ENCODE measurements around the gene RBM33. TPM values are rescaled to one million over a fixed set of nuclear protein-coding genes. Genes with fewer than 3 reads are reported as not detected.

RBM33 gene
- total RNA-seq, 1 experiment from 2014 or later = 80.5 TPM

- H3K27ac Mint-ChIP-seq (ENCODE audit: low read depth, unreplicated experiment) = no peak overlapping the region
- H3K9me3 Mint-ChIP-seq (ENCODE audit: unreplicated experiment) = no peaks in the 10 kb centered on the region
- TSS peak; percentile 7 for BruUV-seq (replicated peaks)
- DNase-seq (ENCODE audit: unreplicated experiment) = peak; percentile 57
- peaks cover 75% of the 10 kb centered on the region for H3K36me3 Mint-ChIP-seq (ENCODE audit: insufficient read depth, unreplicated experiment)
- no peak overlapping the region for H3K4me3 Mint-ChIP-seq (ENCODE audit: unreplicated experiment)
- H3K27me3 Mint-ChIP-seq (ENCODE audit: insufficient read depth, unreplicated experiment) = no peaks in the 10 kb centered on the region
- ChIA-PET CTCF (interaction anchor here (0.7 to 2.9 kb wide), 10 partner anchors 9 to 106 kb away, joined by 3 to 18 read pairs (median 6); no protein-coding TSS in a partner anchor), POLR2A (interaction anchor here (0.6 to 1.3 kb wide), 5 partner anchors 20 to 932 kb away, joined by 3 to 4 read pairs (median 4); partner anchors contain the start of gene RBM33)
- intact Hi-C loops (cut with micrococcal nuclease) = no loop called here
- TF ChIP-seq, protein P1, sequence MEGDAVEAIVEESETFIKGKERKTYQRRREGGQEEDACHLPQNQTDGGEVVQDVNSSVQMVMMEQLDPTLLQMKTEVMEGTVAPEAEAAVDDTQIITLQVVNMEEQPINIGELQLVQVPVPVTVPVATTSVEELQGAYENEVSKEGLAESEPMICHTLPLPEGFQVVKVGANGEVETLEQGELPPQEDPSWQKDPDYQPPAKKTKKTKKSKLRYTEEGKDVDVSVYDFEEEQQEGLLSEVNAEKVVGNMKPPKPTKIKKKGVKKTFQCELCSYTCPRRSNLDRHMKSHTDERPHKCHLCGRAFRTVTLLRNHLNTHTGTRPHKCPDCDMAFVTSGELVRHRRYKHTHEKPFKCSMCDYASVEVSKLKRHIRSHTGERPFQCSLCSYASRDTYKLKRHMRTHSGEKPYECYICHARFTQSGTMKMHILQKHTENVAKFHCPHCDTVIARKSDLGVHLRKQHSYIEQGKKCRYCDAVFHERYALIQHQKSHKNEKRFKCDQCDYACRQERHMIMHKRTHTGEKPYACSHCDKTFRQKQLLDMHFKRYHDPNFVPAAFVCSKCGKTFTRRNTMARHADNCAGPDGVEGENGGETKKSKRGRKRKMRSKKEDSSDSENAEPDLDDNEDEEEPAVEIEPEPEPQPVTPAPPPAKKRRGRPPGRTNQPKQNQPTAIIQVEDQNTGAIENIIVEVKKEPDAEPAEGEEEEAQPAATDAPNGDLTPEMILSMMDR (IDR thresholded peaks at IDR 0.05; ENCODE audit: unreplicated experiment) = no peak
- peaks cover 11% of the 10 kb centered on the region for H3K4me1 Mint-ChIP-seq (ENCODE audit: insufficient read depth, unreplicated experiment)
Measured at GRCh38 chr7:155702616-155703015, 58.2 kb downstream of the RBM33 start.

DNA sequence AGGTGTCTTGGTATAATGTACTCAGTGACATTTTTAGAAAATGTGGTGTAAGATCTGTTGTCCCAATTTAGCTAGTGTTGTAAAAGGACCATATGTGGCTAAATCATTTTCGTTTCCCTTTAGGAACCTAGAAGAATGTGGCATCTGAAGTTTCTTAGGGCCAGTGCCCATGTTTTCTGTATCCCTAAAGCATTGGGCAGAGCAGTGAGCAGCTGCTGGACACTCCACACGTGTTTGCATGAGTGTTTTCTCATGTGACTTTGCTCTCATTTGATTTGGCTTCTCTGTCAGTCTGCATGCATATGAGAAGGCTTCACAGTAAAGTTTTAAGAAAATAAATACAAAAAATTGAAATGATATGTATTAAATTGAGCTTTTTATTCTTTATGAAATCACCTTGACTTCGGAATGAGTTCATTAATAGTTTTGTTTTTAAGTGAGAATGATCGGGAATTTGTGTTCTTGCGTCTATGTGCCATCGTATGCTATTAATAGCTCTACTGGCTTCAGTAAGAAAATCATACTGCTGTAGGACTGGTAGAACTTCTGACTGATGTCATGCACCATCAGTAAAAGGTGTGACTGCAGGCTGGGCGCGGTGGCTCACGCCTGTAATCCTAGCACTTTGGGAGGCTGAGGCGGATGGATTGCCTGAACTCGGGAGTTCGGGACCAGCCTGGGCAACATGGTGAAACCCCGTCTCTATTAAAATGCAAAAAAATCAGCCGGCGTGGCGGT lies 61.3 kb downstream of the RBM33 start:
- intact Hi-C loops (cut with micrococcal nuclease) = no loop called here
- ChIA-PET CTCF (no interaction called here), POLR2A (interaction anchor here (1.0 to 1.3 kb wide), 2 partner anchors 26 to 62 kb away, joined by 3 to 5 read pairs; partner anchors contain the start of gene RBM33)
- H3K27ac Mint-ChIP-seq (ENCODE audit: low read depth, unreplicated experiment) = no peak overlapping the region
- no peaks in the 10 kb centered on the region for H3K27me3 Mint-ChIP-seq (ENCODE audit: insufficient read depth, unreplicated experiment)
- TF ChIP-seq, protein P1 (IDR thresholded peaks at IDR 0.05; ENCODE audit: unreplicated experiment) = no peak
- no peak overlapping the region for H3K4me3 Mint-ChIP-seq (ENCODE audit: unreplicated experiment)
- peaks cover 11% of the 10 kb centered on the region for H3K4me1 Mint-ChIP-seq (ENCODE audit: insufficient read depth, unreplicated experiment)
- no TSS peak for BruUV-seq (replicated peaks)
- no peaks in the 10 kb centered on the region for H3K9me3 Mint-ChIP-seq (ENCODE audit: unreplicated experiment)
- DNase-seq (ENCODE audit: unreplicated experiment) = no peak
- H3K36me3 Mint-ChIP-seq (ENCODE audit: insufficient read depth, unreplicated experiment) = peaks cover 61% of the 10 kb centered on the region

GRCh38 chr7:155706376-155706775 lies 61.9 kb downstream of the RBM33 start:
- TF ChIP-seq, protein P1 (IDR thresholded peaks at IDR 0.05; ENCODE audit: unreplicated experiment) = no peak
- H3K27me3 Mint-ChIP-seq (ENCODE audit: insufficient read depth, unreplicated experiment) = no peaks in the 10 kb centered on the region
- POLR2A ChIA-PET = interaction anchor here (1.0 to 1.3 kb wide), 2 partner anchors 25 to 62 kb away, joined by 3 to 5 read pairs; partner anchors contain the start of gene RBM33
- no peaks in the 10 kb centered on the region for H3K9me3 Mint-ChIP-seq (ENCODE audit: unreplicated experiment)
- peaks cover 55% of the 10 kb centered on the region for H3K36me3 Mint-ChIP-seq (ENCODE audit: insufficient read depth, unreplicated experiment)
- peaks cover 11% of the 10 kb centered on the region for H3K4me1 Mint-ChIP-seq (ENCODE audit: insufficient read depth, unreplicated experiment)
- intact Hi-C loops (cut with micrococcal nuclease) = no loop called here
- BruUV-seq (replicated peaks) = no TSS peak
- no peak overlapping the region for H3K27ac Mint-ChIP-seq (ENCODE audit: low read depth, unreplicated experiment)
- no peak for DNase-seq (ENCODE audit: unreplicated experiment)
- CTCF ChIA-PET = no interaction called here
- no peak overlapping the region for H3K4me3 Mint-ChIP-seq (ENCODE audit: unreplicated experiment)

DNA sequence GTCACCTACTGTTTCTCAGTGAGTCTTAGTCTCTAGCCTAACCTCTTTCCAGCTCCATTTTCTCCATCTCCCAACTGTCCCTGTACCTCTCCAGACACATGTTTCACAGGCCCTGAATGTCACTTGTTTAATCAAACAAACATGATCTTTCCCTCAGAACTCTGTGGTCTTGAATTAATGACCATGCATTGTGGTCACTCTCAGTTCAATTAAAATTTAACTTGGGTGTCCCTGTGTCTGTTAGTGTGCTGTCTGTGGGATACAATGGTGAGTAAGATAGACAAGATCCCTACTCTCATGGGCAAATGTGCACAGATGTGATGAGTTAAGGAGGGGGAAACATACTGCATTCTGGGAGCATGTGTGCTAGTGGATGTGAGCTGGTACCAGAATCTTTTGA lies 65.0 kb downstream of the RBM33 start:
- no peaks in the 10 kb centered on the region for H3K9me3 Mint-ChIP-seq (ENCODE audit: unreplicated experiment)

More for the DNA sequence above, 65.0 kb downstream of the RBM33 start:
- TF ChIP-seq, protein P1 (IDR thresholded peaks at IDR 0.05; ENCODE audit: unreplicated experiment) = no peak
- intact Hi-C loops (cut with micrococcal nuclease) = no loop called here
- H3K27ac Mint-ChIP-seq (ENCODE audit: low read depth, unreplicated experiment) = no peak overlapping the region
- CTCF ChIA-PET = interaction anchor here (1.0 to 1.4 kb wide), 2 partner anchors 110 to 111 kb away, joined by 3 to 5 read pairs; no protein-coding TSS in a partner anchor
- H3K4me1 Mint-ChIP-seq (ENCODE audit: insufficient read depth, unreplicated experiment) = peaks cover 19% of the 10 kb centered on the region
- no TSS peak for BruUV-seq (replicated peaks)
- DNase-seq (ENCODE audit: unreplicated experiment) = no peak
- no peaks in the 10 kb centered on the region for H3K27me3 Mint-ChIP-seq (ENCODE audit: insufficient read depth, unreplicated experiment)
- no peak overlapping the region for H3K4me3 Mint-ChIP-seq (ENCODE audit: unreplicated experiment)
- H3K36me3 Mint-ChIP-seq (ENCODE audit: insufficient read depth, unreplicated experiment) = peaks cover 44% of the 10 kb centered on the region
- POLR2A ChIA-PET = no interaction called here

Measured in MCF 10A (cell line).